Suprapubic skin (tissue), 4 donors: Measurements from ENCODE around the gene OR4D11. TPM values are rescaled to one million over a fixed set of nuclear protein-coding genes. Genes with fewer than 3 reads are reported as not detected.
"Not testable (repeated sequence)": the region's sequence is repeated elsewhere in the genome, so short reads cannot be mapped to it uniquely, and the experiment has no call there.

ENCODE experiments used
- DNase-seq, 2 donors: peaks; one replicate each; pipeline ENCODE4 v3.0.0-alpha.2; 2019; ENCODE audit warnings: low spot score in 2 of 2
- H3K27ac ChIP-seq: fragments of 200-600 bp; sonication (generic); one replicate; pipeline ENCODE4 v1.5.1; 2019
- H3K27me3 ChIP-seq: fragments of 200-600 bp; sonication (generic); one replicate; pipeline ENCODE4 v1.5.1; 2019
- H3K36me3 ChIP-seq: fragments of 200-600 bp; sonication (generic); one replicate; pipeline ENCODE4 v1.5.1; 2019
- H3K4me1 ChIP-seq: fragments of 200-600 bp; sonication (generic); one replicate; pipeline ENCODE4 v1.5.1; 2019
- H3K4me3 ChIP-seq: fragments of 200-600 bp; sonication (generic); one replicate; pipeline ENCODE4 v1.5.1; 2019; ENCODE audit warnings: mild to moderate bottlenecking
- H3K9me3 ChIP-seq: fragments of 200-600 bp; sonication (generic); one replicate; pipeline ENCODE4 v1.5.1; 2019
- CTCF ChIP-seq, 2 donors: fragments of 200-600 bp in 1 of 2; fragments of 450-650 bp in 1 of 2; sonication (generic) in 1 of 2; IDR thresholded peaks; one replicate each; pipeline ENCODE4 v1.5.1; 2016 to 2019; ENCODE audit warnings: antibody characterized with exemption in 2 of 2, mild to moderate bottlenecking in 1 of 2, moderate library complexity in 1 of 2
- EP300 ChIP-seq: sonication (generic); formaldehyde crosslinking; IDR thresholded peaks from one replicate; pipeline ENCODE4 v1.6.1; 2017; ENCODE audit warnings: antibody characterized with exemption
- POLR2A ChIP-seq, 2 donors: fragments of 450-650 bp; IDR thresholded peaks; one replicate each; pipeline ENCODE4 v1.6.1; 2017; ENCODE audit warnings: antibody characterized with exemption in 2 of 2, mild to moderate bottlenecking in 2 of 2, moderate library complexity in 2 of 2
- POLR2AphosphoS5 ChIP-seq, 3 donors: sonication (generic); formaldehyde crosslinking; IDR thresholded peaks; one replicate each; pipeline ENCODE4 v1.6.1; 2017; ENCODE audit warnings: antibody characterized with exemption in 3 of 3
- WGBS: methylation state at CpG from one replicate; pipeline ENCODE4 v1.1.5; 2018; 5-methylcytosine and 5-hydroxymethylcytosine counted together
- total RNA-seq, 4 donors: library from RNA; depleted of rRNA; stranded (reverse); fragments of >200 nt; gene quantifications; one replicate each; pipeline ENCODE4 v1.1.0, GENCODE V29; 2016

OR4D11 gene
- total RNA-seq, 4 donors from 2014 or later = not detected

GRCh38 chr11:59475176-59475575 lies 28.2 kb upstream of the OR4D11 start:
- no peaks in the 10 kb centered on the region for H3K4me1 ChIP-seq
- no peaks in the 10 kb centered on the region for H3K36me3 ChIP-seq
- H3K9me3 ChIP-seq = no peaks in the 10 kb centered on the region
- TF ChIP-seq CTCF (IDR thresholded peaks at IDR 0.05) (no peak), POLR2AphosphoS5 (IDR thresholded peaks at IDR 0.05) (no peak), EP300 (no peak), POLR2A (IDR thresholded peaks at IDR 0.05) (no peak)
- no peak overlapping the region for H3K27ac ChIP-seq
- no peaks in the 10 kb centered on the region for H3K27me3 ChIP-seq
- DNase-seq = no peak
- no peak overlapping the region for H3K4me3 ChIP-seq
- 63% methylated on average over 9 of the region's 9 CpGs for WGBS

- H3K36me3 ChIP-seq = no peaks in the 10 kb centered on the region
- no peak for TF ChIP-seq POLR2A (IDR thresholded peaks at IDR 0.05)
- no peaks in the 10 kb centered on the region for H3K9me3 ChIP-seq
- no peaks in the 10 kb centered on the region for H3K4me1 ChIP-seq
- H3K4me3 ChIP-seq = no peak overlapping the region
- no peak overlapping the region for H3K27ac ChIP-seq
- H3K27me3 ChIP-seq = no peaks in the 10 kb centered on the region
- DNase-seq = no peak
Measured at GRCh38 chr11:59479906-59480305, 23.5 kb upstream of the OR4D11 start.

- no peaks in the 10 kb centered on the region for H3K36me3 ChIP-seq
- 86% methylated on average over 3 of the region's 3 CpGs for WGBS
- H3K27ac ChIP-seq = no peak overlapping the region
- no peak for DNase-seq
- no peaks in the 10 kb centered on the region for H3K9me3 ChIP-seq
- TF ChIP-seq EP300 (no peak), POLR2A (IDR thresholded peaks at IDR 0.05) (no peak), CTCF (IDR thresholded peaks at IDR 0.05) (no peak), POLR2AphosphoS5 (IDR thresholded peaks at IDR 0.05) (no peak)
- H3K4me3 ChIP-seq = no peak overlapping the region
- no peaks in the 10 kb centered on the region for H3K4me1 ChIP-seq
- no peaks in the 10 kb centered on the region for H3K27me3 ChIP-seq
Measured at GRCh38 chr11:59480359-59480758, 23.0 kb upstream of the OR4D11 start.

GRCh38 chr11:59501931-59502330 lies 1.4 kb upstream of the OR4D11 start:
- H3K4me1 ChIP-seq = no peaks in the 10 kb centered on the region
- no peaks in the 10 kb centered on the region for H3K36me3 ChIP-seq
- WGBS = 58% methylated on average over 1 of the region's 1 CpG
- H3K27ac ChIP-seq = no peak overlapping the region
- no peaks in the 10 kb centered on the region for H3K27me3 ChIP-seq
- H3K9me3 ChIP-seq = no peaks in the 10 kb centered on the region
- no peak overlapping the region for H3K4me3 ChIP-seq
- DNase-seq = no peak
- TF ChIP-seq CTCF (IDR thresholded peaks at IDR 0.05) = no peak
- no peak for TF ChIP-seq POLR2A (IDR thresholded peaks at IDR 0.05)
- TF ChIP-seq POLR2AphosphoS5 (IDR thresholded peaks at IDR 0.05) = no peak
- no peak for TF ChIP-seq EP300

- Histone ChIP-seq H3K4me3 (no peak within 1 kb of the TSS), H3K9me3 (no peaks in the 10 kb centered on the region), H3K27ac (peak within 1 kb of the TSS; percentile 51), H3K4me1 (no peaks in the 10 kb centered on the region), H3K27me3 (no peaks in the 10 kb centered on the region), H3K36me3 (no peaks in the 10 kb centered on the region)
- TF ChIP-seq POLR2AphosphoS5 (IDR thresholded peaks at IDR 0.05) (no peak), POLR2A (IDR thresholded peaks at IDR 0.05) (no peak), EP300 (no peak), CTCF (IDR thresholded peaks at IDR 0.05) (no peak)
- WGBS = 39% methylated on average over 2 of the region's 2 CpGs
- DNase-seq = no peak
Measured at GRCh38 chr11:59510941-59511589, 7.7 kb downstream of the OR4D11 start, which contains the start of gene OR4D9. OR4D9 (plus strand) TSS chr11:59511539; CDS start chr11:59514913, 3,374 bp downstream.

GRCh38 chr11:59511675-59512074 lies 8.3 kb downstream of the OR4D11 start:
- 60% methylated on average over 1 of the region's 1 CpG for WGBS
- Histone ChIP-seq H3K27ac (no peak overlapping the region), H3K4me3 (no peak overlapping the region), H3K9me3 (no peaks in the 10 kb centered on the region), H3K4me1 (no peaks in the 10 kb centered on the region), H3K36me3 (no peaks in the 10 kb centered on the region), H3K27me3 (no peaks in the 10 kb centered on the region)
- DNase-seq = no peak
- TF ChIP-seq CTCF (IDR thresholded peaks at IDR 0.05) (no peak), POLR2AphosphoS5 (IDR thresholded peaks at IDR 0.05) (no peak), EP300 (no peak), POLR2A (IDR thresholded peaks at IDR 0.05) (no peak)

- not testable (repeated sequence) for H3K4me1 ChIP-seq, H3K9me3 ChIP-seq, H3K27me3 ChIP-seq, H3K27ac ChIP-seq, DNase-seq, H3K4me3 ChIP-seq, H3K36me3 ChIP-seq
- 57% methylated on average over 2 of the region's 2 CpGs for WGBS
Measured at GRCh38 chr11:59520139-59520538, 16.8 kb downstream of the OR4D11 start.
